NCI-H146 (cell line): ENCODE data around the gene CLDN24.

ENCODE experiments used
- DNase-seq: peaks from one replicate; lab custom pipeline; 2025; lab: John Stamatoyannopoulos, UW

The CLDN24 gene

GRCh38 chr4:183284258-183284785 lies 37.9 kb downstream of the CLDN24 start:
- DNase-seq = no peak

- DNase-seq = no peak
Measured at GRCh38 chr4:183276106-183276505, 46.1 kb downstream of the CLDN24 start.

- DNase-seq = no peak
Measured at GRCh38 chr4:183272384-183272783, 49.8 kb downstream of the CLDN24 start.
